PC-9 (cell line): ENCODE measurements around the gene DCP1B. TPM values are rescaled to one million over a fixed set of nuclear protein-coding genes. Genes with fewer than 3 reads are reported as not detected.

Experiments
- BruUV-seq: library from RNA; stranded (reverse); fragments of 400-500 nt; replicated peaks from 2 replicates; lab custom pipeline; 2021; lab: Mats Ljungman, UMichigan
- CTCF ChIA-PET: fragments of 300-600 bp; sonication (Branson Sonifier 250); formaldehyde crosslinking; loops from one replicate; lab custom pipeline; 2022; ENCODE audit warnings: antibody characterized with exemption; lab: Charles Lee
- POLR2A ChIA-PET: fragments of 300-600 bp; sonication (Branson Sonifier 250); formaldehyde crosslinking; loops from one replicate; lab custom pipeline; 2022; ENCODE audit warnings: antibody characterized with exemption; ENCODE audit not compliant: unreplicated experiment; lab: Charles Lee
- DNase-seq, 2 experiments: peaks; one replicate each; pipeline versions ENCODE4 v3.0.0 to v3.0.0-alpha.2; 2015 to 2022; ENCODE audit warnings: mixed read lengths in 1 of 2
- H2AFZ ChIP-seq: fragments of 200-600 bp; sonication (generic); 2 replicates; pipeline ENCODE4 v1.8.1; 2017; ENCODE audit warnings: antibody characterized with exemption
- H3F3A ChIP-seq: fragments of 200-600 bp; sonication (generic); 2 replicates; pipeline ENCODE4 v1.8.1; 2017; ENCODE audit warnings: antibody characterized with exemption, mild to moderate bottlenecking, low read depth; ENCODE audit not compliant: insufficient read depth
- H3K27ac ChIP-seq: fragments of 200-600 bp; sonication (generic); 2 replicates; pipeline ENCODE4 v1.6.1; 2016; ENCODE audit warnings: mixed run types
- H3K27me3 ChIP-seq: fragments of 200-600 bp; sonication (generic); 2 replicates; pipeline ENCODE4 v1.6.1; 2016; ENCODE audit warnings: low read depth, mixed run types; ENCODE audit not compliant: insufficient read depth
- H3K36me3 ChIP-seq: fragments of 200-600 bp; sonication (generic); 2 replicates; pipeline ENCODE4 v1.6.1; 2016; ENCODE audit warnings: low read depth, mixed run types
- H3K4me1 ChIP-seq: fragments of 200-600 bp; sonication (generic); replicated peaks from 2 replicates; pipeline ENCODE4 v1.6.1; 2016; ENCODE audit warnings: mixed run types; ENCODE audit not compliant: insufficient read depth
- H3K4me2 ChIP-seq: fragments of 200-600 bp; sonication (generic); 2 replicates; pipeline ENCODE4 v1.6.1; 2017; ENCODE audit warnings: mixed run types
- H3K4me3 ChIP-seq: fragments of 200-600 bp; sonication (generic); 2 replicates; pipeline ENCODE4 v1.6.1; 2016; ENCODE audit warnings: mixed run types
- H3K79me2 ChIP-seq: fragments of 200-600 bp; sonication (generic); 2 replicates; pipeline ENCODE4 v1.6.1; 2017; ENCODE audit warnings: low read depth, mixed run types
- H3K9me2 ChIP-seq: fragments of 200-600 bp; sonication (generic); 2 replicates; pipeline ENCODE4 v1.8.1; 2017; ENCODE audit warnings: mild to moderate bottlenecking; ENCODE audit not compliant: insufficient read depth
- H3K9me3 ChIP-seq: fragments of 200-600 bp; sonication (generic); 2 replicates; pipeline ENCODE4 v1.8.1; 2016; ENCODE audit warnings: low read depth; ENCODE audit not compliant: insufficient read depth
- H4K20me1 ChIP-seq: fragments of 200-600 bp; sonication (generic); 2 replicates; pipeline ENCODE4 v1.8.1; 2017; ENCODE audit not compliant: insufficient read depth
- CTCF ChIP-seq: fragments of 200-600 bp; sonication (generic); conservative IDR thresholded peaks from 2 replicates; pipeline ENCODE4 v1.6.1; 2017; ENCODE audit warnings: mixed run types, antibody characterized with exemption, mild to moderate bottlenecking, moderate library complexity
- EZH2 ChIP-seq: fragments of 200-600 bp; sonication (generic); IDR thresholded peaks from 2 replicates; pipeline ENCODE4 v1.8.0; 2017; ENCODE audit warnings: antibody characterized with exemption, low read depth
- intact Hi-C: fragments of 100-400 bp; cut with micrococcal nuclease; formaldehyde crosslinking; loops from one replicate; pipeline ENCODE4 v1.10.0; 2022; ENCODE audit not compliant: unreplicated experiment
- total RNA-seq: library from RNA; stranded (reverse); gene quantifications from 2 replicates; pipeline ENCODE4 v1.2.3, GENCODE V29; 2021

The DCP1B gene
- total RNA-seq, 1 experiment from 2014 or later, result 6.8 TPM

GRCh38 chr12:1929985-1930802 is 74.1 kb downstream of the DCP1B start:
- H4K20me1 ChIP-seq, result no peaks in the 10 kb centered on the region
- peaks cover 72% of the 10 kb centered on the region for H3K27me3 ChIP-seq
- H3K4me3 ChIP-seq, result no peak overlapping the region
- TF ChIP-seq CTCF (no peak), EZH2 (no peak)
- intact Hi-C loops, result no loop called here
- H3K79me2 ChIP-seq, result no peaks in the 10 kb centered on the region
- H3K27ac ChIP-seq, result no peak overlapping the region
- no peak for DNase-seq
- no peaks in the 10 kb centered on the region for H3K4me1 ChIP-seq
- no peaks in the 10 kb centered on the region for H3K9me3 ChIP-seq
- no peaks in the 10 kb centered on the region for H3K9me2 ChIP-seq
- no peak overlapping the region for H2AFZ ChIP-seq
- no peaks in the 10 kb centered on the region for H3F3A ChIP-seq
- ChIA-PET CTCF (no interaction called here), POLR2A (no interaction called here)
- BruUV-seq, result no TSS peak
- no peaks in the 10 kb centered on the region for H3K36me3 ChIP-seq
- H3K4me2 ChIP-seq, result no peak overlapping the region

DNA sequence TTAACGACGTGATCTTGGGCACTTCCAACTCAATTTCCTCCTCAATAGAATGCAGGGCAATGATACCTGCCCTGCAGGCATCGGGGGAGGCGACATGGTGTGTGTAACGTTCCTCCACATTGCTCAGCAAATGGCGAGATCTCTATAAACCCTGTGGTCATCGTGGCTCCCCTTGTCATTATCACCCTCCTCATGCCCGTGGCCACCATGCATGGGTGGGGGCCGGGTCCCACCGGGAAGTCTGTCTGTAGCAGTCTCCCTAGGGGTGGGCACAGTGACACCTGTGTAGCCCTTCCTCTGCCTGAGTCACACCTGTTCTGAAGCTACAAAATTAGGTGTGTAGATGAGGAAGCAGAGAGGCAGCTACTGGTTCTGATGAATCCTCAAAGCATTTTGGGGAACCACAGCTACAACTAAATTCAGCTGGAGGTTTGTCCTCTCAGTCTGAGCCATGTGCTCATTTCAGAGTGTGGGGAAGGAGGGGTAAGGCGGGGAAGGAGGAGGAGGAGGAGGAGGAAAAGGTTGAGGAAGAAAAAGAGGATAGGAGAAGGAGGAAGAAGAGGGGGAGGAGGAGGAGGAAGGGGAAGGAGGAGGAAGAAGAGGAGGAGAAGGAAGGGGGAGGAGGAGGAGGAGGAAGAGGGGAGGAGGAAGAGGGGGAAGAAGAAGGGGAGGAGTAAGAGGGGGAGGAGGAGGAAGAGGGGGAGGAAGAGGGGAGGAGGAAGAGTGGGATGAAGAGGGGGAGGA is 74.8 kb downstream of the DCP1B start:
- intact Hi-C loops, result no loop called here
- Histone ChIP-seq H3K4me1 (no peaks in the 10 kb centered on the region), H3K9me3 (no peaks in the 10 kb centered on the region), H3K27ac (no peak overlapping the region), H3K27me3 (peaks cover 80% of the 10 kb centered on the region), H3K4me3 (no peak overlapping the region), H3F3A (no peaks in the 10 kb centered on the region), H2AFZ (no peak overlapping the region), H3K36me3 (no peaks in the 10 kb centered on the region), H3K9me2 (no peaks in the 10 kb centered on the region), H3K4me2 (no peak overlapping the region), H3K79me2 (no peaks in the 10 kb centered on the region), H4K20me1 (no peaks in the 10 kb centered on the region)
- no peak for TF ChIP-seq CTCF
- no peak for TF ChIP-seq EZH2
- DNase-seq, result no peak
- ChIA-PET POLR2A (no interaction called here), CTCF (no interaction called here)
- BruUV-seq, result no TSS peak

DNA sequence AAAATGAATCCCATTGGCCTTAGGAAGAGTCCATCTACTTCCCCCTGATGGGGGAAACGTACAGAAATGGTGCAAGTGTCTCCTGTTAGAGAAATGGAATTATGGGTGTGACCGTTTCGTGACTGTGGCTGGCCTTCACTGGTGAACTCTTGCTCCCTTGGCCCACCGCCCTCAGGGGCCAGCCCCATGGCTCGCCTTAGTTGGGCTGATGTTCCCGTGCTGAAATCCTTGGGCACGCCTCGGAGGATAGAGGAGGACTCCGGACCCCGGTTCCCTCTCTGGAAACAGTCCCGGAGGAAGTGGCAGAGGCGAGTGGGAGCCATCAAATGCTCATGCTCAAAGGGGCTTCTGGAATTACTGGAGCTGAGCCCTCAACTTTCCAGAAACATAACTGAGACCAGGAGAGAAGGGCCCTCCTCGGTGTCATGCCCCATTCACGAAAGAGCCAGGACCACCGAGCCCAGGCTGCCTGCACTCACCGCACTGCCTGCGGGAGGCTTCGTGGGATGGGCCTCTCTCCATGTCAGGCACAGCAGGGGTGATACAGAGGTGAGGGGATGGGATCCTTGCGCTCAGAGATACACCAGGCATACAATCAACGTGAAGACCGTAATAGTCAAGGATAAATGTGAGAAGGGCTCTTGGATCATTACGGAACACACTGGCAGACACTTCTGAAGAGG is 75.7 kb downstream of the DCP1B start:
- Histone ChIP-seq H3K36me3 (no peaks in the 10 kb centered on the region), H3K79me2 (no peaks in the 10 kb centered on the region), H3K4me2 (no peak overlapping the region), H3K9me3 (no peaks in the 10 kb centered on the region), H4K20me1 (no peaks in the 10 kb centered on the region), H3K27ac (no peak overlapping the region), H3K27me3 (peaks cover 86% of the 10 kb centered on the region), H3K9me2 (no peaks in the 10 kb centered on the region), H3K4me1 (no peaks in the 10 kb centered on the region), H3F3A (no peaks in the 10 kb centered on the region), H3K4me3 (no peak overlapping the region), H2AFZ (no peak overlapping the region)
- intact Hi-C loops, result no loop called here
- ChIA-PET CTCF (no interaction called here), POLR2A (no interaction called here)
- no peak for DNase-seq
- no TSS peak for BruUV-seq
- TF ChIP-seq CTCF (no peak), EZH2 (no peak)
